Stimulated activated CD4-positive, alpha-beta T cell treated with anti-CD3 and anti-CD28 coated beads, Interleukin-4, amount 100 ng/mL, for 1 hour (primary cell): ENCODE data around the gene SAC3D1.

Source experiments
- DNase-seq: peaks from one replicate; pipeline ENCODE4 v3.0.0-alpha.2; 2020

SAC3D1 gene

GRCh38 chr11:65063532-65063931 lies 22.5 kb downstream of the SAC3D1 start:
- DNase-seq, result no peak

GRCh38 chr11:65064847-65065240 lies 23.8 kb downstream of the SAC3D1 start:
- no peak for DNase-seq

- DNase-seq, result no peak
Observed at GRCh38 chr11:65065851-65066250, 24.8 kb downstream of the SAC3D1 start.

GRCh38 chr11:65066315-65066714 lies 25.3 kb downstream of the SAC3D1 start:
- DNase-seq, result no peak

DNA sequence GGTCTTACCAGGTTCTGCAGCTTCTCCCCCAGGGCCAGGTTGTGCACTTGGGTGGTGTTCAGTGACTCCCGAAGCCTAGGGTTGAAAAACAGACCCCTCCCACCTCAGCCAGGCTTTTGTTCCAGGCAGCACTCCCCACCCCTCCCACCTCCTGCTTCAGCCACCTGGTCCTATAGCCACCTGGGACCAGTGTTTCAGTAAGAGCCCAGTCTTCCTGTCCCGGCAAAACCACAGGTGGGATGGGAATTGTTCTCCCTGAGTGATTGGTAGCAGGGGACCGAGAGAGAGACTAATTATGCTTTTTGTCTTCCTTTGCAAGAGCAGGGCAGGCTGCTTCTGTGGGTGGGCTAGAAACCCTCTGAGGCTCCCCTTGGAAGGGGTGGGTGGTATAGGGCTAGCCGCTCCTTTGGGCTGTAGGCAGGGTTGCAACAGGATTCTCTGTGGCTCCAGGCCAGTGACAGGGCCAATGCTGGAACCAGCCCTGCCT lies 25.8 kb downstream of the SAC3D1 start:
- DNase-seq, result no peak

- DNase-seq, result no peak
Observed at GRCh38 chr11:65067446-65067845, 26.4 kb downstream of the SAC3D1 start.

DNA sequence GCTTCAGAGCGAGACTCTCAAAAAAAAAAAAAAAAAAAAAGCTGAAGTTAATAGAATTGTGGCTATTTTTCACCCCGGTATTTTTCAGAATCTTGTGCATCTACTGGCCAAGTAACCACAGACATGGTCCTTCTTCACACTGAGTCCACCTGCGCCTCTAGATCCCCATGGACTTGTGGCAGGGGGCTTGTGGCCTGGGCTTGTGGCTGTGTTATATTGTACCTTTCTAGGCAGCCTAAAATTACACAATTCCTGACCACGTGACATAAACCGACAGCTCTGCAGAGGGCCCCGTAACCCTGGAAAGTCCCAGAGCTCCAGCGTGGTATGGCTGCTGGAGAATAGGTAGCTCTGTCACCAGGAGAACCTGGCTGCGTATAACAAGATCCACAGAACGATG lies 28.2 kb downstream of the SAC3D1 start:
- DNase-seq, result no peak

- no peak for DNase-seq
Observed at GRCh38 chr11:65071907-65072630, 31.1 kb downstream of the SAC3D1 start.

GRCh38 chr11:65072631-65072966 lies 31.6 kb downstream of the SAC3D1 start:
- DNase-seq, result no peak

DNA sequence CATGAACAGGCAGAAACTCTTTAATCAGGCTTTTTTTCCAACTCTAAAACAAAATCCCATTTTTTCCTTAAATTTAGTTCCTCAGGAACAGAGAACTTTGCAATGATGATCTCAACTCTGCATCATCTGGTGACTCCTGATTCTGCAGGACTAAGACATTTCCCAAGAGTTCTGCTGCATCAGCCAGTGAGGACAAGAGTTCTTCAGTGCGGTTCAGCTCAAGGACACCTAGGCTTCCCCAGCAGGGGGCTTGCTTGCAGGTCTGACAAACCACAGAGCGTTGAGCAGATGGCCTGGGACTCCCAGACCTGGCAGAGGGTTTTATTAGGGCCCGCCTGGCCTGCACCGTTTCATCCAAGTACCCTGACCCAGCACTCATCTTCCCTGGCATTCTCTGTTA lies 36.4 kb downstream of the SAC3D1 start:
- no peak for DNase-seq

DNA sequence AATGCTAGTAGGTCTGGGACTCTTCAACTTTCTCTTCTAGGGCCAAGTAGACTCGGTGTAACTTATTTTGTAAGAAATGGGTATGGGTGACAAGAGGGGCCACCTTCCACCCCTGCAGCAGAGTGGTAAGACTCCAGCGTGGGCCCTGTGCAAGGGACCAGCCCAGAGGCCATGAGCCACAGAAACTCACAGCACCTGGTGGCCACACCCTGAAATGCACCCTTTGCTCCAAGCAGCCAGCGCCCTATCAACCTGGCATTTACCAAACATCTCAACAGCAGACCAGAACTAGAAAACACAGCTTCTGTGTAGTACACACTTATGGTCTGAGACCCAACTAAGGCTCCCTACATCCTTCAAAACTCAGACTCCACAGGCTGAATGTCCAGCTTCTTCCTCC lies 37.1 kb downstream of the SAC3D1 start:
- DNase-seq, result peak; percentile 75

DNA sequence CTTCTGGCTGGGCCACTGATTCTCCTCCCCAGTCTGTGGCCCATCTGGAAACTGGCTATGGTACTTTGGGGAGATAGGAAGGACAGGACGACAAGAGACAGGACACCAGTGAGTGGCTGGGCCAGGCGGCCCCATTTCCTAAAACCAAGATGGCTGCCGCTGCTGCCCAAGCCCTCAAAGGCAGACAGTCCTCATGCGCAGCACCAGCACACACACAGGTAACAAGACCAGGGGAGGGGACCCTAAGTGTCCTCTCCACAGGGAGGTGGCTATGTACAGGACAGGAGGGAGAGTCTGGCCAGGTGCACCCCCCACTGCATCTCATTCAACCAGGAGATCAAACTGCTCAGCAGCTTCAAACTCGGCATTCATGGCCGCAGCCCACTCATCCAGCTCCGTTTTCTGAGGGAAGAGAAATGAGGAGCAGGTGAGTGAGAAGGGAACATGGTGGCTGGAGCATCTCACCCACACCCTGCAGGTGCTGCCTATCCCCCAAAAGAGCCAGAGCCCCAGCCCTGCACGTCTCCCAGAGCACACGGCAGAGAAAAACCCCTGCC lies 37.9 kb downstream of the SAC3D1 start:
- DNase-seq, result no peak

- DNase-seq, result no peak
Observed at GRCh38 chr11:65083134-65083833, 42.3 kb downstream of the SAC3D1 start.

- peak; percentile 94 for DNase-seq
Observed at GRCh38 chr11:65083834-65084597, 43.0 kb downstream of the SAC3D1 start, which contains the start of the genes CDCA5 and ZFPL1. Gene CDCA5, minus strand, starts transcription at chr11:65084040. Its CDS starts 62 bp downstream, at chr11:65083978. Gene ZFPL1, plus strand, starts transcription at chr11:65084222. Its CDS starts 477 bp downstream, at chr11:65084699.

DNA sequence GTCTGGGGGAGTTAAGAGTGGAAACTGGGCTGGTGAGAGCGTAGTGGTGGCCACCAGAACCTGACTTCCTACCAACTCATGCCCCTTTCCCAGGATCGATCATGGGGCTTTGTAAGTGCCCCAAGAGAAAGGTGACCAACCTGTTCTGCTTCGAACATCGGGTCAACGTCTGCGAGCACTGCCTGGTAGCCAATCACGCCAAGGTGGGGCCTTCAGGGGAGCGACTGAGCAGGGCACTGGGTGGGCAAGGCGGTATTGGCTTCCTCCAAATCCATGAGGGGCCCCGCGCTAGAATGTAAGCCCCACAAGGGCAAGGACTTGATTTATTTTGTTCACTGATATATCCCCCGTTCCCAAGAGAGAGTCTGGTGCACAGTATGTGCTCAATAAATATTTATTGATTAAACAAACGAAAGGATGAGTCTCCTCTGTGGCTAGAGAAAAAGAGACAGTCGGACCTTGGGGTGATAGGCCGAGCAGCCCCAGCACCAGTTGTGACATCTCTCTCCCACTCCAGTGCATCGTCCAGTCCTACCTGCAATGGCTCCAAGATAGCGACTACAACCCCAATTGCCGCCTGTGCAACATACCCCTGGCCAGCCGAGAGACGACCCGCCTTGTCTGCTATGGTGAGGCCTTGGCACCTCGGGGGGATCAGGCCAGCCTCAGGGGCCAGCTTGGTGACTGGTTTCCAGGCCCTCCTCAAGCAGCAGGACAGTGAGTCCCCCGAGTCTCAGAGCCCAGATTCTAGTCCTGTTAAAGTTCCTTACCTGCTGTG lies 43.8 kb downstream of the SAC3D1 start:
- DNase-seq, result no peak

DNA sequence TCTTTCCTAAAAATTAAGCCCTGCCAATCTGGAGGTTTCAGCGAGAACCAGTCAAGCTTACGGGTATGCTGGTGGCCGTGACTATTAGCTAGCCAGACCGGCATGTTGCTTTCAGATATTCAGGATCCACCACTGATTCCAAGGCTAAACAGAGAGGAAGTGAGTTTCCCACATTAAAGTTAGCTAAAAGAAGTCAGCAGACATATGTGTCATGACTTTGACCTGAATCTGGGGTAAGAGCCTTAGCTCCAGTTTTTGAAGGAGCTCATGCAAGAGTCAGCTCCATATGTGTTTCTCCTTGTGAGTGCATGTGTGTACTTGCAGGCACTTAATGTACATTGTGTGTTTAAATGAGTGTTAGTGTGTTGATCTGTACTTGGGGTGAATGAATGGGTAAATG lies 44.4 kb downstream of the SAC3D1 start:
- DNase-seq, result no peak

- DNase-seq, result no peak
Observed at GRCh38 chr11:65086809-65087208, 45.8 kb downstream of the SAC3D1 start.

DNA sequence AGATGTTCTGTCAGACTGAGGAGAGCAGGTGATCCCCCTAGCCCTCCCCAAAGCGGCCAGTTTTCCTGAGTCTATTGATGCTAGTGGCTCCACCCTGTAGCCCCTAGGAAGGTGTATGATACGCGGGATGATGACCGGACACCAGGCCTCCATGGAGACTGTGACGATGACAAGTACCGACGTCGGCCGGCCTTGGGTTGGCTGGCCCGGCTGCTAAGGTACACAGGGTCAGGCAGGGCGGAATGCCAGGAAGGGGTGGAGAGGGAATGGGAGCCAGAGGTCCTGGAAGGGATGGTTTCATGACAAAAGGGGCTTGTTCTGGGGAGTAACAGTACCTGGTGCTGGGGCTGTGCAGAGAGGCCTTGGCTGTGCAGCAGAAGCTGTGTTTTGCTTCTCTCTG lies 46.2 kb downstream of the SAC3D1 start:
- no peak for DNase-seq

DNA sequence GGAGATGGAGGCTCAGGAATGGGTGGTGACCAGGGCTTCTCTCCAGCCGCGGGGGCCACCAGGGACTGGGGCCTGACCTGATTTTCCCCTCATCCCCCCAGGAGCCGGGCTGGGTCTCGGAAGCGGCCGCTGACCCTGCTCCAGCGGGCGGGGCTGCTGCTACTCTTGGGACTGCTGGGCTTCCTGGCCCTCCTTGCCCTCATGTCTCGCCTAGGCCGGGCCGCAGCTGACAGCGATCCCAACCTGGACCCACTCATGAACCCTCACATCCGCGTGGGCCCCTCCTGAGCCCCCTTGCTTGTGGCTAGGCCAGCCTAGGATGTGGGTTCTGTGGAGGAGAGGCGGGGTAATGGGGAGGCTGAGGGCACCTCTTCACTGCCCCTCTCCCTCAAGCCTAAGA lies 46.8 kb downstream of the SAC3D1 start:
- DNase-seq, result no peak

GRCh38 chr11:65089621-65090020 lies 48.6 kb downstream of the SAC3D1 start:
- no peak for DNase-seq

DNA sequence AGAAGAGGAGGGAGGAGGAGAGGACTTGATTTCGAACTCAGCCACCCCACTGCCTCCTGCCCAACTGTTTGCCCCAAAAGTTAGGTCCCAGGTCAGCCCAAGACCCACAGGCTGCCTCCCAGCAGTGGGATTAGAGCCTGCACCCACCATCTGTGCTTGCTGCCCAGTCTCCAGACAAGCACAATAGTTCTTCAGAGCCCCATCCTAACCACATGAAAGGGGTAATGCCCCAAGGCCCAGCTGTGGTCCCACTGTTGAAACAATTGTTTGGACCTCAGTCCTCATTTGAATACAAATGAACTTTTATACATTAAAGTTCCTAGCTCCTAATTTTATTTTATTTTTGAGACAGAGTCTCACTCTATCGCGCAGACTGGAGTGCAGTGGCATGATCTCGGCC lies 49.6 kb downstream of the SAC3D1 start:
- DNase-seq, result no peak
